Muscle layer of colon (tissue), 2 donors: ENCODE data around the gene CLOCK.

Source experiments
- H3K27ac ChIP-seq: one replicate; pipeline ENCODE4 v1.7.0; 2013; ENCODE audit warnings: low read depth, mild to moderate bottlenecking, low read length, moderate library complexity
- H3K27me3 ChIP-seq, 2 donors: one replicate each; pipeline ENCODE4 v1.7.0; 2013; ENCODE audit warnings: low read length in 2 of 2, mild to moderate bottlenecking in 2 of 2; ENCODE audit not compliant: insufficient read depth in 2 of 2, control insufficient read depth in 1 of 2
- H3K36me3 ChIP-seq: one replicate; pipeline ENCODE4 v1.7.0; 2013; ENCODE audit warnings: mild to moderate bottlenecking, low read length; ENCODE audit not compliant: insufficient read depth
- H3K4me1 ChIP-seq: one replicate; pipeline ENCODE4 v1.7.0; 2013; ENCODE audit warnings: mild to moderate bottlenecking, low read length; ENCODE audit not compliant: insufficient read depth
- H3K4me3 ChIP-seq, 2 donors: one replicate each; pipeline ENCODE4 v1.7.0; 2013; ENCODE audit warnings: low read length in 2 of 2, low read depth in 1 of 2, mild to moderate bottlenecking in 1 of 2, moderate library complexity in 1 of 2
- H3K9ac ChIP-seq: one replicate; pipeline ENCODE4 v1.7.0; 2013; ENCODE audit warnings: low read length
- H3K9me3 ChIP-seq: one replicate; pipeline ENCODE4 v1.7.0; 2013; ENCODE audit warnings: mild to moderate bottlenecking, low read length
- donor health status: abdominal sarcoma.
- donor health status: Adenocarcinoma of cecum.

CLOCK gene

DNA sequence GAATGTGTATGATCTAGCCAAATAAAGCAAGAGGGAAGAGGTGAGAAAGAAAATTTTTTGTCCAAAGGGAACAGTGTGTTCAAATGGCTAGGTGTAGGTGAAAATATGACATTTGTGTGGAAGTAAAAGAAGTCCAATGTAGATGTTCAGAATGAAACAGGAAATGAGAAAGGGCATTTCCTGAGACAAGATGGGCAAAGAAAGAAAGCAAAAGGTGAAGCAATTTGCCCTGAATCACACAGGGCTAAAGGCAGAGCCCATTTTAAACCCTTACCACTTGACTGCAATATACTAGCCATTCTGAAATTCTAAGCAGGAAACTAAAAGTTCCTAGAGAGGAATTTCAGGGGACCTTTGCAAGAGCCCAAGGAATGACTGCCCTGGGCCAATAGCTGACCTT is 36.0 kb downstream of the CLOCK start:
- no peaks in the 10 kb centered on the region for H3K9me3 ChIP-seq
- no peaks in the 10 kb centered on the region for H3K36me3 ChIP-seq
- no peaks in the 10 kb centered on the region for H3K27me3 ChIP-seq
- H3K9ac ChIP-seq, result no peak overlapping the region
- H3K4me1 ChIP-seq, result no peaks in the 10 kb centered on the region
- H3K4me3 ChIP-seq, result no peak overlapping the region
- no peak overlapping the region for H3K27ac ChIP-seq

DNA sequence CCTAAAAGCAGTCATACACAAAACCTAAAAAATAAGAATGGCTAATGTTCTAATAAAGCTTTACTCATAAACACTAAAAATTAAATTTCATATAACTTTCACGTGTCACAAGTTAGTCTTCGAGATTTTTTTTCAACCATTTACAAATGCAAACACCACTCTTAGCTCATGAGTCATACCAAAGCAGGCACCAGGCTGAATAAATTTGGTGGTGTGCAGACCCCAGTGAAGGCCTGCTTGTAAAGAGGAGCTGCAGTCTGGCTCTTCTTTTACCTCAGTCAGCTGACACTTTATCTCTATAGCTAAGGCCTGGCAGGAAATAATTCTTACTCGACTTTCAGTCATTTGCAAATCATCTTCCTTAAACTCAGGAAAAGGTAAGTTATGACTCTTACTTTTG is 37.4 kb downstream of the CLOCK start:
- Histone ChIP-seq H3K27ac (no peak overlapping the region), H3K27me3 (no peaks in the 10 kb centered on the region), H3K36me3 (no peaks in the 10 kb centered on the region), H3K9ac (no peak overlapping the region), H3K4me1 (no peaks in the 10 kb centered on the region), H3K9me3 (no peaks in the 10 kb centered on the region), H3K4me3 (no peak overlapping the region)

DNA sequence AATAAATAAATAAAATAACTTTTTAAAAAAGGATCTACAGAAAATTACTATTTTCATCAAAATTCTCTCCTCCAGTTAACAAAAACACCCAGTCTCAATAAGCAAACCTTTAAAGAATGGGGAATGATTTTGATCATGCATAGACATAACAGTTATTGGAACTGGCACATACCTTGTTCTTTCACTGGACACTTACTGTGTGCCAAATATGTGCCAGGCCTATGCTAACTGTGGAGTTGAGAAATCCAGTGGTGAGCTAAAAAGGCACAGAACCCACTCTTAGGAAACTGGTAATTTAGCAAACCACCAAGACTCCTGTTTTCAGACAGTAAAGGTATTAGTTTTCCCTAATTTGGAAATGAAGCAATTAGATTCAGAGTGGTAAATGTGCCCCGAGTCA is 39.1 kb downstream of the CLOCK start:
- no peaks in the 10 kb centered on the region for H3K27me3 ChIP-seq
- no peaks in the 10 kb centered on the region for H3K4me1 ChIP-seq
- no peak overlapping the region for H3K4me3 ChIP-seq
- no peaks in the 10 kb centered on the region for H3K36me3 ChIP-seq
- no peak overlapping the region for H3K27ac ChIP-seq
- no peak overlapping the region for H3K9ac ChIP-seq
- no peaks in the 10 kb centered on the region for H3K9me3 ChIP-seq

DNA sequence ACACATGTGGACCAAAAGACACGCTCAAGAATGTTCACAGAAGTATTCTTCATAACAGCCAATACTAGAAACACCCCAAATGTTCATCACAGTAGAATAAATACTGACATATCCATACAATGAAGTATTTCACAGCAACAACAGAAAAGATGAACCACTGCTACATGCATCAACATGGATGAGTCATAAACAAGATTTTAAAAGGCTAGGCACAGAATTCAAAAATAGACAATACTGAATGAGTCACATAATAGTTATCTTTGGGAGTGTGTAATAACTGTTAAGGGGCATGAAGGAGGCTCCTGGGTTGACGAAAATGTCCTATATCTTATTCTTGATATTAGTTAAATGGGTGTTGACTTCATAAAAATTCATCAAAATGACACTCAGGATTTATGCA is 43.5 kb downstream of the CLOCK start:
- Histone ChIP-seq H3K9ac (no peak overlapping the region), H3K4me3 (no peak overlapping the region), H3K9me3 (no peaks in the 10 kb centered on the region), H3K36me3 (no peaks in the 10 kb centered on the region), H3K27me3 (no peaks in the 10 kb centered on the region), H3K27ac (no peak overlapping the region), H3K4me1 (no peaks in the 10 kb centered on the region)

DNA sequence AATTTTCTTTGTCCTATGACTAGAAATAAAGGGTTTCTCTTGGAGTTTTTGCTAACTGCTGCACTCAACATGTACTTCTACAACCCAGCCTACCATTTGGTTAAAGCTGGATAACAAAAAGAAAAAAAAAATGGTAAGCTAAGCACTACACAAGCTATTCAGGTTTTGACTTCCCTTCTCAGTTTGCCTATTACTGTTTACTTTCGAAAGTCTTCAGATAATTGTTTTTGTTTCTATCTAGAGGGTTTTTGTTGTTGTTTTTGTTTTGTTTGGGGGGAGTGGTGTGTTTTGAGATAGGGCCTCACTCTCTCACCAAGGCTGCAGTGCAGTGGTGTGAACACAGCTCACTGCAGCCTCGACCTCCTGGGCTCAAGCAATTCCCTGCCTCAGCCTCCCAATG is 46.6 kb downstream of the CLOCK start:
- Histone ChIP-seq H3K9ac (no peak overlapping the region), H3K36me3 (no peaks in the 10 kb centered on the region), H3K4me3 (no peak overlapping the region), H3K27ac (no peak overlapping the region), H3K4me1 (no peaks in the 10 kb centered on the region), H3K9me3 (no peaks in the 10 kb centered on the region), H3K27me3 (no peaks in the 10 kb centered on the region)

DNA sequence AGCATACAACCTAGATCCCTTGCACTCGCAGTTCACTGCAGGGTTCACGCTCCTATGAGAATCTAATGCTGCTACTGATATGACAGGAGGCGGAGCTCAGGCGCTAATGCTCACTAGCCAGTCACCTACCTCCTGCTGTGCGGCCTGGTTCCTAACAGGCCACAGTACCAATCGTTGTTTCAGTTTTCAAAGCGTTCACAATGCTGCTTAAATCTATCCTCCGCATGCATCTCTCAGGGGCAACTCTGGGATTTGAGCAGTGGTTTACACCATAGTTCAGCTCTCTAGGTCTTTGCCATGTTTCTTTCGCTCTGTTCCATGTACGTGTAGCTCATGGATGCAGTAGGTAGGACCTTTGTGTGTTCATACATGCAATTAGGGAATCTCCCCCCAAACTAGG is 47.2 kb downstream of the CLOCK start:
- H3K27me3 ChIP-seq, result no peaks in the 10 kb centered on the region
- no peaks in the 10 kb centered on the region for H3K4me1 ChIP-seq
- H3K4me3 ChIP-seq, result no peak overlapping the region
- H3K9me3 ChIP-seq, result no peaks in the 10 kb centered on the region
- H3K27ac ChIP-seq, result no peak overlapping the region
- H3K36me3 ChIP-seq, result no peaks in the 10 kb centered on the region
- H3K9ac ChIP-seq, result no peak overlapping the region

DNA sequence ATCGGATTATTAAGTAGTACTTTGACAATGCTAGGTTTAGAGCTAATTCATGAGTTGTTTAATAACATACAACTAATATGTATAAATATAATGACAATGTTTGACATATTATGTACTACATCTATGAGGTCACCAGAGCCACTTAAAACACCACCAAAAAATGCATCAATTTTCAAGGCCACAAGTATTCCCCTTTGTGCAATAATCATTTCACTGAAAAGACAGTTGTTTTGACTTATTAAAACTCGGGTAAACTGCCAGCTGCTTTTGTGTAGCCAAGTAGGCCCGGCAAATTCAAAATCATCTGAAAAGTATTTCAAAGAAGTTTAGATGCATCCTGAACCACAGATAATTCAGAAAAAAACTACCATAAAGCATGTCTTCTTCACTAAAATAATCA is 48.7 kb downstream of the CLOCK start:
- H3K9me3 ChIP-seq, result no peaks in the 10 kb centered on the region
- no peaks in the 10 kb centered on the region for H3K36me3 ChIP-seq
- H3K27ac ChIP-seq, result no peak overlapping the region
- no peak overlapping the region for H3K9ac ChIP-seq
- no peaks in the 10 kb centered on the region for H3K27me3 ChIP-seq
- H3K4me3 ChIP-seq, result no peak overlapping the region
- no peaks in the 10 kb centered on the region for H3K4me1 ChIP-seq

DNA sequence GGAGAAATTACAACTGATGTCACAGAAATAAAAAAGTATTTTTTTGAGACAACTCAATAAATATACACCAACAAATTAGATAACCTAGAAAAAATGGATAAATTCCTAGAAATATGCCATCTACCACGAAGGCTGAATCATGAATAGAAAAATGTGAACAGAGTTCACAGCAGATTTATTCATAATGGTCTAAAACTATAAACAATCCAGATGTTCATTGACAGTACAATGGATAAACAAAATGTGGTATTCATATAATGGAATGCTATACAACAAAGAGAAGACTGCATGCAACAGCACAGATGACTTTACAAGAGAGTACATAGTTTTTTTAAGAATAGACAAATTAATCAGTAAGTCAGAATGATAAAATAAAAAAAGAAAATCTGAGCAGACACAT is 55.2 kb downstream of the CLOCK start:
- H3K27me3 ChIP-seq, result no peaks in the 10 kb centered on the region
- H3K4me3 ChIP-seq, result no peak overlapping the region
- H3K27ac ChIP-seq, result no peak overlapping the region
- H3K9me3 ChIP-seq, result no peaks in the 10 kb centered on the region
- no peaks in the 10 kb centered on the region for H3K4me1 ChIP-seq
- peaks cover 12% of the 10 kb centered on the region for H3K36me3 ChIP-seq
- H3K9ac ChIP-seq, result no peak overlapping the region

DNA sequence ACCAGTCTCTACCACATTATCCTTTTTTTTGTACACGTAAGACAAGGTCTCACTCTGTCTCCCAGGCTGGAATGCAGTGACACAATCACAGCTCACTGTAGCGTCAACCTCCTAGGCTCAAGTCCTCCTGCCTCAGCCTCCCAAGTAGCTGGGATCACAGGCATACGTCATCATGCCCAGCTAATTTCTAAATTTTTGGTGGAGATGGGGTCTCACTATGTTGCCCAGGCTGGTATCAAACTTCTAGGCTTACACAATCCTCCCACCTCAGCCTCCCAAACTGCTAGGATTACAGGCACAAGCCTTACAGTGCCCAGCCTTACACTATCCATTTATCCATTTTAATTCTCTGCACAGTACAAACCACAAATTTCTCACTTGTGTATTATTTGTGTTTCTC is 58.0 kb downstream of the CLOCK start:
- Histone ChIP-seq H3K9me3 (no peaks in the 10 kb centered on the region), H3K27me3 (no peaks in the 10 kb centered on the region), H3K27ac (no peak overlapping the region), H3K4me3 (no peak overlapping the region), H3K4me1 (no peaks in the 10 kb centered on the region), H3K36me3 (peaks cover 12% of the 10 kb centered on the region), H3K9ac (no peak overlapping the region)

DNA sequence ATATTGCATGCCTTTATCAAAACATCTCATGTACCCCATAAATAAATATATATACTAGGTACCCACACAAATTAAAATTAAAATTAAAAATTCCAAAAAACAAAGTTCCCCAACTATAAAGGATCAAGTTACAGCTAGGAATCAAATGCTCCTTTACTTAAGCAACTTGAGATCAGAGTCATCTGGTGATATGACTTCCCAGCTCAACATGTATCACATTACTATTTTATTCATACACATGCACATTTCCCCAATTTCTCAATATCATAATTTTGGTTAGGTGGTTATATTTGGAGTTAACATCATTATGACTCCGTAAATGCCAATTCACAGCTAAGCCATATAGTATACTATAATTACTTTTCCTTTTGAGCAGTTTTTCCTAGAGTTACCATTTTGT is 60.9 kb downstream of the CLOCK start:
- Histone ChIP-seq H3K4me1 (no peaks in the 10 kb centered on the region), H3K27ac (no peak overlapping the region), H3K27me3 (no peaks in the 10 kb centered on the region), H3K9me3 (no peaks in the 10 kb centered on the region), H3K9ac (no peak overlapping the region), H3K36me3 (peaks cover 17% of the 10 kb centered on the region), H3K4me3 (no peak overlapping the region)

DNA sequence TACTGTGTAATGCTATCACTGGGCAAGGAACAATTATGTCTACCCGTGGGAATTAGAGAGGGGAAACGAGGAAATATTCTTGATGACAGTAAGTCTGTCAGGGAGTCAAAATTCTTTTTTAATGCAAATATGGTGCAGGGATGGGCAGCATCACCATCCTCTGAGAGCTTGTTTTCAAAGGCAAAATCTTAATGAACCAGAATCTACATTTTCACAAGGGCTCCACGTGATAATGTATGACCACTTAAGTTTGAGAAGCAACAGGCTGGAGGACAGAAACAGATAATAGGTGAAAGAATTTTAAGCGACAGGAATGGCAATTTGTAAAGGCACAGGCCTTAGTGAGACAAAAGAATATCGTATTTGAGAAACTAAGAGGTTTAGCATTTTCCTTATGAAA is 63.4 kb downstream of the CLOCK start:
- H3K9ac ChIP-seq, result no peak overlapping the region
- no peaks in the 10 kb centered on the region for H3K9me3 ChIP-seq
- no peaks in the 10 kb centered on the region for H3K4me1 ChIP-seq
- H3K4me3 ChIP-seq, result no peak overlapping the region
- H3K27me3 ChIP-seq, result no peaks in the 10 kb centered on the region
- no peak overlapping the region for H3K27ac ChIP-seq
- H3K36me3 ChIP-seq, result peaks cover 9% of the 10 kb centered on the region

DNA sequence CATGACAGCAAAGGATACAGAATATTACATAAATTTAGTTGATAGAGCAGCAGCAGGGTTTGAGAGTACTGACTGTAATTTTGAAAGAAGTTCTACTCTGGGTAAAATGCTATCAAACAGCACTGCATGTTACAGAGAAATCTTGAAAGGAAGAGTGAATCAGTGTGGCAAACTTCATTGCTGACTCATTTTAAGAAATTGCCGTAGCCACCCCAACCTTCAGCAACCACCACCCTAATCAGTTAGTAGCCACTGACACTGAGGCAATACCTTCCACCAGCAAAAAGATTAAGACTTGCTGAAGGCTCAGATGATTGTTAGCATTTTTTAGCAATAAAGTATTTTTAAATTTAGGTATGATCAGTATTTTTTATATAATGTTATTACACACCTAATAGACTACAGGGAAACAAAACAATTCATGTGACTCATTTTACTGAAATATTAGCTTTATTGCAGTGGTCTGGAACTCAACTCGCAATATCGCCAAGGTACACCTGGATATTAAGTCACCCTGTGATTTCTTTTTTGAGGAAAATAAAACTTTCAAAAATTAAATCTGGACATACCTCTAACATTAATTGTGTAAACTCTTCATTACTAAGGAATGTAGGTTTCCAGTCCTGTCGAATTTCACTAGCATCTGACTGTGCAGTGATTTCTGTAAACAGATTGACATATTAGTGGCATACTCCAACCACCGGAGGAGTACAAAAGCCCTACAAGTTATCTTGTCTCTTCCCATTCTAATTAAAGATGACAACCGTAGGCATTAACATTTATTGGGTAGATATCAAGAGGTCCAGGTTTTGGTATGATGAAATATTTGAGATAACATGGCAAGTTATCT is 71.1 kb downstream of the CLOCK start:
- Histone ChIP-seq H3K4me3 (no peak overlapping the region), H3K27me3 (no peaks in the 10 kb centered on the region), H3K4me1 (no peaks in the 10 kb centered on the region), H3K36me3 (peaks cover 32% of the 10 kb centered on the region), H3K27ac (no peak overlapping the region), H3K9me3 (no peaks in the 10 kb centered on the region), H3K9ac (no peak overlapping the region)
